WTC11 (cell line): ENCODE measurements around the gene TMEM132E.

ENCODE experiments used
- CTCF ChIP-seq: fragments of 200-600 bp; IDR thresholded peaks from 2 replicates; pipeline ENCODE4 v1.8.0; 2022; ENCODE audit warnings: antibody characterized with exemption
- E2F5 ChIP-seq: sonication (generic); formaldehyde crosslinking; IDR thresholded peaks from 2 replicates; pipeline ENCODE4 v1.8.1; 2022; ENCODE audit warnings: mild to moderate bottlenecking, moderate library complexity, missing genetic modification reagents
- FOXP1 ChIP-seq: sonication (generic); formaldehyde crosslinking; IDR thresholded peaks from 2 replicates; pipeline ENCODE4 v1.8.0; 2022; ENCODE audit warnings: missing genetic modification reagents, mild to moderate bottlenecking, moderate library complexity, borderline replicate concordance
- JAZF1 ChIP-seq: fragments of 250-450 bp; sonication (Bioruptor Pico); IDR thresholded peaks from 2 replicates; pipeline ENCODE4 v1.9.0; 2021; ENCODE audit warnings: moderate library complexity, mild to moderate bottlenecking, inconsistent platforms
- KAT7 ChIP-seq: sonication (generic); formaldehyde crosslinking; IDR thresholded peaks from 2 replicates; pipeline ENCODE4 v1.8.1; 2023; ENCODE audit warnings: missing genetic modification reagents, mild to moderate bottlenecking, borderline replicate concordance
- MLX ChIP-seq: sonication (generic); formaldehyde crosslinking; IDR thresholded peaks from 2 replicates; pipeline ENCODE4 v1.8.1; 2023; ENCODE audit warnings: mild to moderate bottlenecking, missing genetic modification reagents, moderate library complexity
- NFYB ChIP-seq: sonication (generic); formaldehyde crosslinking; conservative IDR thresholded peaks from 2 replicates; pipeline ENCODE4 v1.8.0; 2022; ENCODE audit warnings: low read depth, missing genetic modification reagents
- SP1 ChIP-seq: sonication (generic); formaldehyde crosslinking; conservative IDR thresholded peaks from 2 replicates; pipeline ENCODE4 v1.8.1; 2022; ENCODE audit warnings: missing genetic modification reagents
- TEAD4 ChIP-seq: sonication (generic); formaldehyde crosslinking; IDR thresholded peaks from 2 replicates; pipeline ENCODE4 v1.8.0; 2022; ENCODE audit warnings: mild to moderate bottlenecking, missing genetic modification reagents
- USF1 ChIP-seq: sonication (generic); formaldehyde crosslinking; IDR thresholded peaks from 2 replicates; pipeline ENCODE4 v1.8.0; 2022; ENCODE audit warnings: mild to moderate bottlenecking, missing genetic modification reagents
- ZNF219 ChIP-seq: sonication (generic); formaldehyde crosslinking; IDR thresholded peaks from 2 replicates; pipeline ENCODE4 v1.8.0; 2023; ENCODE audit warnings: missing genetic modification reagents, mild to moderate bottlenecking, borderline replicate concordance
- ZNF232 ChIP-seq: sonication (generic); formaldehyde crosslinking; IDR thresholded peaks from 2 replicates; pipeline ENCODE4 v1.8.0; 2022; ENCODE audit warnings: mild to moderate bottlenecking, missing genetic modification reagents

GRCh38 chr17:34610506-34610905, 31.1 kb downstream of the TMEM132E start:
- TF ChIP-seq SP1 (CRISPR knock-in tag) (no peak), KAT7 (CRISPR knock-in tag) (no peak), ZNF232 (CRISPR knock-in tag) (no peak), FOXP1 (no peak), CTCF (no peak), TEAD4 (CRISPR knock-in tag) (no peak), USF1 (no peak), JAZF1 (no peak), NFYB (CRISPR knock-in tag) (no peak), MLX (CRISPR knock-in tag) (no peak), ZNF219 (CRISPR knock-in tag) (no peak), E2F5 (CRISPR knock-in tag) (no peak)
